K562 (cell line): ENCODE measurements around the gene DNAH17. TPM values are rescaled to one million over a fixed set of nuclear protein-coding genes. Genes with fewer than 3 reads are reported as not detected.

ENCODE experiments used
- BRCA1 ChIP-seq, 2 experiments: fragments of 450-650 bp in 1 of 2; sonication (generic) in 1 of 2; formaldehyde crosslinking in 1 of 2; IDR thresholded peaks; 2 replicates each; pipeline versions ENCODE4 v1.5.0 to v1.6.1; 2017 to 2020; ENCODE audit warnings: mild to moderate bottlenecking in 1 of 2, missing genetic modification reagents in 1 of 2
- CBX3 ChIP-seq, 2 experiments: IDR thresholded peaks; 1 replicate in 1 of 2; 2 replicates in 1 of 2; pipeline ENCODE4 v1.6.1; 2012; ENCODE audit warnings: inconsistent platforms in 2 of 2, low read length in 2 of 2, borderline replicate concordance in 1 of 2, control low read depth in 1 of 2
- CC2D1A ChIP-seq: fragments of 450-650 bp; IDR thresholded peaks from 2 replicates; pipeline ENCODE4 v1.6.1; 2017; ENCODE audit warnings: mild to moderate bottlenecking
- ELK3 ChIP-seq: fragments of 450-650 bp; formaldehyde crosslinking; IDR thresholded peaks from 2 replicates; pipeline ENCODE4 v1.4.0; 2020; ENCODE audit warnings: mild to moderate bottlenecking
- HNRNPK ChIP-seq: fragments of 200-400 bp; formaldehyde crosslinking; IDR thresholded peaks from one replicate; pipeline ENCODE4 v1.6.1; 2018; ENCODE audit warnings: mild to moderate bottlenecking, low read depth, low read length; ENCODE audit not compliant: poor library complexity, severe bottlenecking
- ILK ChIP-seq: fragments of 450-650 bp; IDR thresholded peaks from 2 replicates; pipeline ENCODE4 v1.6.1; 2016; ENCODE audit warnings: missing genetic modification characterization, low read depth, mild to moderate bottlenecking, missing compliant biosample characterization, moderate library complexity, borderline replicate concordance
- LCOR ChIP-seq: sonication (generic); formaldehyde crosslinking; IDR thresholded peaks from 2 replicates; pipeline ENCODE4 v1.8.0; 2022; ENCODE audit warnings: mild to moderate bottlenecking, missing genetic modification reagents
- MAX ChIP-seq: sonication (generic); formaldehyde crosslinking; IDR thresholded peaks from 2 replicates; pipeline ENCODE4 v1.9.0; 2022; ENCODE audit warnings: mild to moderate bottlenecking, missing genetic modification reagents
- NCOR1 ChIP-seq: fragments of 450-650 bp; IDR thresholded peaks from 2 replicates; pipeline ENCODE4 v1.6.1; 2016; ENCODE audit warnings: mild to moderate bottlenecking, moderate library complexity
- NFATC3 ChIP-seq: fragments of 450-650 bp; IDR thresholded peaks from 2 replicates; pipeline ENCODE4 v1.6.1; 2017; ENCODE audit warnings: mild to moderate bottlenecking
- NFRKB ChIP-seq: fragments of 450-650 bp; IDR thresholded peaks from 2 replicates; pipeline ENCODE4 v1.6.1; 2016; ENCODE audit warnings: low read depth
- PKNOX1 ChIP-seq: fragments of 450-650 bp; IDR thresholded peaks from 2 replicates; pipeline ENCODE4 v1.6.1; 2016
- POLR2A ChIP-seq: fragments of 450-650 bp; conservative IDR thresholded peaks from 2 replicates; pipeline ENCODE4 v1.6.1; 2016
- POLR2G ChIP-seq: fragments of 200-400 bp; formaldehyde crosslinking; IDR thresholded peaks from 2 replicates; pipeline ENCODE4 v1.6.1; 2017; ENCODE audit warnings: low read depth, mild to moderate bottlenecking, antibody characterized with exemption, low read length, moderate library complexity
- SMAD4 ChIP-seq: fragments of 250-450 bp; sonication (Bioruptor Pico); conservative IDR thresholded peaks from 2 replicates; pipeline ENCODE4 v1.8.0; 2021; ENCODE audit warnings: inconsistent platforms, mild to moderate bottlenecking, moderate library complexity
- SMC3 ChIP-seq: conservative IDR thresholded peaks from 2 replicates; pipeline ENCODE4 v1.6.1; 2011; ENCODE audit warnings: low read depth, low read length, improper control_type of control experiment; ENCODE audit not compliant: insufficient read depth
- SREBF1 ChIP-seq: fragments of 150-350 bp; IDR thresholded peaks from 2 replicates; pipeline ENCODE4 v1.6.1; 2014; ENCODE audit warnings: antibody characterized with exemption, low read depth, low read length, borderline replicate concordance
- TCF15 ChIP-seq: fragments of 250-450 bp; sonication (Bioruptor Pico); IDR thresholded peaks from 2 replicates; pipeline ENCODE4 v1.8.0; 2022; ENCODE audit warnings: moderate library complexity, mild to moderate bottlenecking, inconsistent platforms
- ZKSCAN3 ChIP-seq: fragments of 250-450 bp; sonication (Bioruptor Pico); IDR thresholded peaks from 2 replicates; pipeline ENCODE4 v1.4.0; 2020
- ZNF143 ChIP-seq: sonication (generic); formaldehyde crosslinking; IDR thresholded peaks from 2 replicates; pipeline ENCODE4 v1.9.0; 2022; ENCODE audit warnings: mild to moderate bottlenecking, missing genetic modification reagents
- ZNF41 ChIP-seq: fragments of 250-450 bp; sonication (Bioruptor Pico); conservative IDR thresholded peaks from 2 replicates; pipeline ENCODE4 v1.4.0; 2020; ENCODE audit warnings: mild to moderate bottlenecking
- polyA plus RNA-seq, 8 experiments: library from polyadenylated mRNA; depleted of rRNA in 4 of 8; stranded (reverse) in 5 of 8; unstranded in 3 of 8; fragments of >200 nt; fragmentation: Nextera tagmentation in 2 of 8; fragmentation: Illumina TruSeq in 1 of 8; extraction: Ambion mirVana in 2 of 8; extraction: Trizol in 1 of 8; gene quantifications; 2 replicates each; pipeline versions ENCODE4 v1.2.1 to v1.2.3, GENCODE V29; 2011 to 2014; ENCODE audit warnings: inconsistent platforms in 1 of 8, missing spikeins in 1 of 8
- total RNA-seq, 7 experiments: library from RNA; depleted of rRNA in 6 of 7; stranded (reverse); fragments of >200 nt in 6 of 7; fragmentation: Illumina TruSeq in 2 of 7; extraction: Trizol in 2 of 7; gene quantifications; 2 replicates each; pipeline versions ENCODE4 v1.2.1 to v1.2.3, GENCODE V29; 2011 to 2021; ENCODE audit warnings: low replicate concordance in 1 of 7
- TF ChIP-seq, protein P1 (sequence below): sonication (generic); formaldehyde crosslinking; IDR thresholded peaks from 2 replicates; pipeline ENCODE4 v1.8.0; 2023; ENCODE audit warnings: missing genetic modification reagents, mild to moderate bottlenecking, borderline replicate concordance

Gene DNAH17
- total and polyA plus RNA-seq, 9 of the 15 experiments (the other 6 are each of a cell fraction or from before 2014, with no cell fraction given): under 0.01 to 0.06 (median 0.03) TPM; not detected in 5

- no peak for TF ChIP-seq ELK3 (CRISPR knock-in tag)
- no peak for TF ChIP-seq ZKSCAN3 (CRISPR knock-in tag)
- TF ChIP-seq MAX (CRISPR knock-in tag): no peak
- TF ChIP-seq ILK (tag): no peak
- no peak for TF ChIP-seq SMC3
- TF ChIP-seq NFATC3: no peak
- TF ChIP-seq POLR2G: no peak
- no peak for TF ChIP-seq BRCA1 (IDR thresholded peaks at IDR 0.05)
- no peak for TF ChIP-seq BRCA1 (CRISPR knock-in tag; IDR thresholded peaks at IDR 0.05)
- TF ChIP-seq LCOR (CRISPR knock-in tag): no peak
- TF ChIP-seq CBX3 (IDR thresholded peaks at IDR 0.05; ENCODE audit: borderline replicate concordance in 1 of 2, low read length in 2 of 2): no peak
- TF ChIP-seq PKNOX1: no peak
- TF ChIP-seq NCOR1: no peak
- TF ChIP-seq POLR2A: no peak
- TF ChIP-seq ZNF41 (CRISPR knock-in tag): no peak
- TF ChIP-seq CC2D1A: no peak
- TF ChIP-seq SMAD4: no peak
- TF ChIP-seq NFRKB: no peak
- TF ChIP-seq, protein P1, sequence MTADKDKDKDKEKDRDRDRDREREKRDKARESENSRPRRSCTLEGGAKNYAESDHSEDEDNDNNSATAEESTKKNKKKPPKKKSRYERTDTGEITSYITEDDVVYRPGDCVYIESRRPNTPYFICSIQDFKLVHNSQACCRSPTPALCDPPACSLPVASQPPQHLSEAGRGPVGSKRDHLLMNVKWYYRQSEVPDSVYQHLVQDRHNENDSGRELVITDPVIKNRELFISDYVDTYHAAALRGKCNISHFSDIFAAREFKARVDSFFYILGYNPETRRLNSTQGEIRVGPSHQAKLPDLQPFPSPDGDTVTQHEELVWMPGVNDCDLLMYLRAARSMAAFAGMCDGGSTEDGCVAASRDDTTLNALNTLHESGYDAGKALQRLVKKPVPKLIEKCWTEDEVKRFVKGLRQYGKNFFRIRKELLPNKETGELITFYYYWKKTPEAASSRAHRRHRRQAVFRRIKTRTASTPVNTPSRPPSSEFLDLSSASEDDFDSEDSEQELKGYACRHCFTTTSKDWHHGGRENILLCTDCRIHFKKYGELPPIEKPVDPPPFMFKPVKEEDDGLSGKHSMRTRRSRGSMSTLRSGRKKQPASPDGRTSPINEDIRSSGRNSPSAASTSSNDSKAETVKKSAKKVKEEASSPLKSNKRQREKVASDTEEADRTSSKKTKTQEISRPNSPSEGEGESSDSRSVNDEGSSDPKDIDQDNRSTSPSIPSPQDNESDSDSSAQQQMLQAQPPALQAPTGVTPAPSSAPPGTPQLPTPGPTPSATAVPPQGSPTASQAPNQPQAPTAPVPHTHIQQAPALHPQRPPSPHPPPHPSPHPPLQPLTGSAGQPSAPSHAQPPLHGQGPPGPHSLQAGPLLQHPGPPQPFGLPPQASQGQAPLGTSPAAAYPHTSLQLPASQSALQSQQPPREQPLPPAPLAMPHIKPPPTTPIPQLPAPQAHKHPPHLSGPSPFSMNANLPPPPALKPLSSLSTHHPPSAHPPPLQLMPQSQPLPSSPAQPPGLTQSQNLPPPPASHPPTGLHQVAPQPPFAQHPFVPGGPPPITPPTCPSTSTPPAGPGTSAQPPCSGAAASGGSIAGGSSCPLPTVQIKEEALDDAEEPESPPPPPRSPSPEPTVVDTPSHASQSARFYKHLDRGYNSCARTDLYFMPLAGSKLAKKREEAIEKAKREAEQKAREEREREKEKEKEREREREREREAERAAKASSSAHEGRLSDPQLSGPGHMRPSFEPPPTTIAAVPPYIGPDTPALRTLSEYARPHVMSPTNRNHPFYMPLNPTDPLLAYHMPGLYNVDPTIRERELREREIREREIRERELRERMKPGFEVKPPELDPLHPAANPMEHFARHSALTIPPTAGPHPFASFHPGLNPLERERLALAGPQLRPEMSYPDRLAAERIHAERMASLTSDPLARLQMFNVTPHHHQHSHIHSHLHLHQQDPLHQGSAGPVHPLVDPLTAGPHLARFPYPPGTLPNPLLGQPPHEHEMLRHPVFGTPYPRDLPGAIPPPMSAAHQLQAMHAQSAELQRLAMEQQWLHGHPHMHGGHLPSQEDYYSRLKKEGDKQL: no peak
- TF ChIP-seq HNRNPK: no peak
- no peak for TF ChIP-seq TCF15 (CRISPR knock-in tag)
- TF ChIP-seq ZNF143 (CRISPR knock-in tag): peak; percentile 89
- peak; percentile 75; the same call in 1 of the 2 replicates for TF ChIP-seq SREBF1
Measured at GRCh38 chr17:78583091-78583490, 5.9 kb upstream of the DNAH17 start (continued).
